ENCODE data around the gene BRWD1.

Gene BRWD1

GRCh38 chr21:39134288-39134810, 179.1 kb downstream of the BRWD1 start:
- no peak overlapping the region for H3K9ac ChIP-seq (ENCODE audit: low read length)
- no peak overlapping the region for H3K27ac ChIP-seq (ENCODE audit: low read depth, low read length)
- no peak overlapping the region for H2AFZ ChIP-seq (ENCODE audit: low read depth, low read length, severe bottlenecking)
- H3K79me2 ChIP-seq (ENCODE audit: insufficient read depth, low read length) = no peaks in the 10 kb centered on the region
- no peaks in the 10 kb centered on the region for H3K9me2 ChIP-seq (replicated peaks; ENCODE audit: insufficient read depth, low read length)
- no peaks in the 10 kb centered on the region for H4K20me1 ChIP-seq (ENCODE audit: low read depth, low read length)
- H3K27me3 ChIP-seq (ENCODE audit: low read length) = no peaks in the 10 kb centered on the region
- TF ChIP-seq EZH2phosphoT487 (conservative IDR thresholded peaks at IDR 0.05; ENCODE audit: low read length) (no peak), CTCF (IDR thresholded peaks at IDR 0.05; ENCODE audit: insufficient read depth, low read length, poor library complexity, severe bottlenecking) (no peak)
- no peaks in the 10 kb centered on the region for H3K36me3 ChIP-seq (ENCODE audit: low read length)
- no peak overlapping the region for H3K4me3 ChIP-seq (ENCODE audit: insufficient read depth, low read length, poor library complexity, severe bottlenecking)
- no peaks in the 10 kb centered on the region for H3K9me3 ChIP-seq (ENCODE audit: insufficient read depth, low read length)
- H3K4me2 ChIP-seq (ENCODE audit: low read depth, low read length, poor library complexity, severe bottlenecking) = no peak overlapping the region
- H3F3A ChIP-seq (ENCODE audit: insufficient read depth) = no peaks in the 10 kb centered on the region
